HG02970 (cell line): ENCODE data around the gene PLBD2.

Experiments used
- ATAC-seq: cut with Tn5 transposase; IDR thresholded peaks from one replicate; pipeline ENCODE4 v1.9.1; 2021; ENCODE audit warnings: mild to moderate bottlenecking, moderate library complexity, moderate number of reproducible peaks; ENCODE audit not compliant: unreplicated experiment, low FRiP score

PLBD2 gene

GRCh38 chr12:113437729-113438100 is 79.3 kb downstream of the PLBD2 start:
- no peak for ATAC-seq

DNA sequence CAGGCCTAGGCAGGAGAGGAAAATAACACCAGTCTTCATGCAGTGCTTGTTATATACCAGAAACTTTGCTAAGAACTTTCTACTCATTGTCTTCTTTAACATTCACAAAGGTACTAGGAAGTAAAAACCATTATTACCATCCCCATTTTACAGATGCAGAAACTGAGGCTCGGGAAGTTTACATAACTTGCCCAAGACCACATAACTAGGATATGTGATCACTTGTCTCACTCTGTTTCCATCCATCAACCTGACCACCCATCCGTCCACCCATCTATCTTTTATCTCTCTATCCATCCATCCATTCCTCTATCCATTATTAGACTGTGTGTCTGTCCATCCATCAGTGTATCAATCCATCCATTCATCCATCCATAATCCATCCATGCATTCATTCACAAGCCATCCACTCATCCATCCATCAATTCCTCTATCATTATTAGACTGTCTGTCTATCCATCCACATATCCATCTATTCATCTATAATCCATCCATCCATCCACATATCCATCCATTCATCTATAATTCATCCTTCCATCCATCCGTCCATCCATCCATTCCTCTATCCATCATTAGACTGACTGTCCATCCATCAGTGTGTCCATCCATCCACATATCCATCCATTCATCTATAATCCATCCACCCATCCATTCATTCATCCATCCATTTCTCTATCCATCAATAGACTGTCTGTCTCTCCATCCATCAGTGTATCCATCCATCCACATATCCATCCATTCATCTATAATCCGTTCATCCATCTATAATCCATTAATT is 80.3 kb downstream of the PLBD2 start:
- ATAC-seq = no peak

GRCh38 chr12:113439301-113439597 is 80.9 kb downstream of the PLBD2 start:
- no peak for ATAC-seq

DNA sequence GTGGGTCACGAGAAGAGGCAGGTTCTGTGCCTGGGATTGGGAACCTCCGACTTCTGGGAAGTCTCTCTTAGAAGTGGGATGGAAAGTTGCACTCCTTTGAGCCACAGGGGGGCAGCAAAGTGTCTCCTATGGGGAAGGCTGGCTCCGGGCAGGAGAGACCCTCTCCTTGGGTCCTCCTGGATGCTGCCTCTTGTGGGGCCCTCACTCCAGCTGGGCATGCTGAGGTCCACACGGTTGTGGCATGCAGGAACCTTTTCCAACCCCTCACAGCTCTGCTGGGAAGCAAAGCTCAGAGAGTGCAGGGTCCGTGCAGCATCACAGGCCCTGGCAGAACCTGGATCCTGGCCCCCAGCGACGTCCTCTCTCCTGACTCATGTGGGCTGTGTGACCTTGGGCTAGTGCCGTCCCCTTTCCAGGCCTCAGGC is 81.2 kb downstream of the PLBD2 start:
- ATAC-seq = no peak

DNA sequence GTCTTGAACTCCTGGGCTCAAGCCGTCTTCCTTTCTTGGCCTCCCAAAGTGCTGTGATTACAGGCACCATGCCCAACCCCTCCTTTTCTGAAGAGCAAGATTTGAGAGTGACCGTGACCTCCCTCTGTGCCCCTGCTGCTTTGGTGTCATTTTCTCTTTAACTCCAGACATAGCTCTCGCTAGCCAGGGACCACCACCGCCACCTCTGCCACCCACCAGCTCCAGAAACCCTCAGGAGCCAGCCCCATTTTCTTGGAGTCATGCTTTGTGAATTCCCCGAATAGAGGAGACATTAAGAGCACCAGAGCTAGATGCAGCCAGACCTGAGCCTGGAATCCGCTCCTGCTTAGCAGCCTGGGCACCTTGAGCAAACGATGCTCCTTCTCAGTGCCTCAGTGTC is 81.9 kb downstream of the PLBD2 start:
- no peak for ATAC-seq
